NCI-H2171 treated with DMSO at 0.1 percent for 48 hours (cell line): Measurements from ENCODE around the gene CFHR1.

Experiments
- DNase-seq: peaks from one replicate; lab custom pipeline; 2025; lab: John Stamatoyannopoulos, UW

Gene CFHR1

DNA sequence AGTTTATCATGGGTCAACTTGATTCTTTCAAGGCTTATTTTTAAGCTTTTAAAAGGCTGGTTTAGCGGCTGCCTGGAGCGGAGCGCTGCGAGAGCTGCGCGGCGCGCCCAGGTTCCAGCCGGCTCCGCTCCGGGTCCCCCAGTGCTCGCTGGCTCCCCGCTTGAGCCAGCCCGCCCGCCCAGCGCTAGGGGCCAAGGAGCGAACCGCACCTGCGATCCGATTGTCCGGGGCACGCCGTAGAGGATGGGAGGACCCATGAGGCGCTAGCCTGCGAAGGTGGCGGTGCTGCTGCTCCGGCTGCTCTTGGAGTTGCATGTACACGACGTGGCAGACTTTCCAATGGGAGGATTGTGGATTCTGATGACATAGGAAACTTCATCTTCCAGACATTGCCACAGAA is 58.4 kb downstream of the CFHR1 start:
- no peak for DNase-seq
